H9 (cell line): ENCODE data around the gene CAPG. TPM values are rescaled to one million over a fixed set of nuclear protein-coding genes. Genes with fewer than 3 reads are reported as not detected.

Experiments used
- DNase-seq: peaks from one replicate; pipeline ENCODE4 v3.0.0-alpha.2; 2017
- H2AFZ ChIP-seq: one replicate; pipeline ENCODE4 v1.6.1; 2013; ENCODE audit warnings: mild to moderate bottlenecking, low read length, control low read depth, moderate library complexity
- H2AK5ac ChIP-seq: 2 replicates; pipeline ENCODE4 v1.6.1; 2013; ENCODE audit warnings: low read length, control low read depth, mixed read lengths; ENCODE audit not compliant: insufficient read length
- H2BK120ac ChIP-seq: one replicate; pipeline ENCODE4 v1.6.1; 2013; ENCODE audit warnings: low read depth, mild to moderate bottlenecking, low read length, control low read depth, inconsistent platforms; ENCODE audit not compliant: poor library complexity, severe bottlenecking
- H2BK12ac ChIP-seq: 2 replicates; pipeline ENCODE4 v1.6.1; 2013; ENCODE audit warnings: low read length, control low read depth, mixed read lengths, low read depth; ENCODE audit not compliant: insufficient read length
- H2BK15ac ChIP-seq: 2 replicates; pipeline ENCODE4 v1.6.1; 2013; ENCODE audit warnings: low read depth, low read length, control low read depth
- H2BK20ac ChIP-seq: one replicate; pipeline ENCODE4 v1.6.1; 2013; ENCODE audit warnings: low read depth, mild to moderate bottlenecking, low read length, control low read depth, inconsistent platforms; ENCODE audit not compliant: poor library complexity, severe bottlenecking
- H2BK5ac ChIP-seq: 2 replicates; pipeline ENCODE4 v1.6.1; 2013; ENCODE audit warnings: low read length, control low read depth, mixed read lengths; ENCODE audit not compliant: insufficient read length
- H3K14ac ChIP-seq: 2 replicates; pipeline ENCODE4 v1.6.1; 2013; ENCODE audit warnings: low read length, control low read depth; ENCODE audit not compliant: insufficient read depth
- H3K18ac ChIP-seq: 2 replicates; pipeline ENCODE4 v1.6.1; 2013; ENCODE audit warnings: low read depth, mild to moderate bottlenecking, mixed read lengths, low read length, control low read depth; ENCODE audit not compliant: insufficient read length
- H3K23ac ChIP-seq: 2 replicates; pipeline ENCODE4 v1.6.1; 2013; ENCODE audit warnings: low read length, control low read depth, mixed read lengths, low read depth; ENCODE audit not compliant: insufficient read length
- H3K23me2 ChIP-seq: 2 replicates; pipeline ENCODE4 v1.6.1; 2013; ENCODE audit warnings: low read depth, mild to moderate bottlenecking, mixed read lengths, low read length, control low read depth; ENCODE audit not compliant: insufficient read length, poor library complexity, severe bottlenecking
- H3K27ac ChIP-seq: 2 replicates; pipeline ENCODE4 v1.5.1; 2013; ENCODE audit warnings: low read length, control low read depth, mixed read lengths, low read depth; ENCODE audit not compliant: insufficient read length
- H3K27me3 ChIP-seq: 2 replicates; pipeline ENCODE4 v1.6.1; 2013; ENCODE audit warnings: low read length, control low read depth, inconsistent platforms; ENCODE audit not compliant: insufficient read depth
- H3K4ac ChIP-seq: 2 replicates; pipeline ENCODE4 v1.6.1; 2013; ENCODE audit warnings: low read depth, mild to moderate bottlenecking, control low read depth, inconsistent platforms, low read length, moderate library complexity
- H3K4me1 ChIP-seq: 2 replicates; pipeline ENCODE4 v1.6.1; 2013; ENCODE audit warnings: low read length, control low read depth, inconsistent platforms; ENCODE audit not compliant: insufficient read depth
- H3K4me2 ChIP-seq: 2 replicates; pipeline ENCODE4 v1.6.1; 2013; ENCODE audit warnings: low read length, control low read depth, mixed read lengths; ENCODE audit not compliant: insufficient read length, insufficient read depth
- H3K56ac ChIP-seq: 2 replicates; pipeline ENCODE4 v1.6.1; 2013; ENCODE audit warnings: low read depth, mild to moderate bottlenecking, mixed read lengths, low read length, control low read depth; ENCODE audit not compliant: insufficient read length
- H3K79me1 ChIP-seq: 2 replicates; pipeline ENCODE4 v1.6.1; 2013; ENCODE audit warnings: low read depth, mild to moderate bottlenecking, moderate library complexity, low read length, control low read depth, inconsistent platforms; ENCODE audit not compliant: insufficient read depth, poor library complexity, severe bottlenecking
- H3K79me2 ChIP-seq: 2 replicates; pipeline ENCODE4 v1.6.1; 2013; ENCODE audit warnings: low read length, control low read depth, inconsistent platforms; ENCODE audit not compliant: insufficient read depth
- H3K9ac ChIP-seq: 2 replicates; pipeline ENCODE4 v1.6.1; 2013; ENCODE audit warnings: low read length, control low read depth, mixed read lengths; ENCODE audit not compliant: insufficient read length; ENCODE audit errors: extremely low read depth
- H3K9me3 ChIP-seq: one replicate; pipeline ENCODE4 v1.6.1; 2013; ENCODE audit warnings: low read depth, low read length, inconsistent platforms; ENCODE audit not compliant: control insufficient read depth
- H3T11ph ChIP-seq: one replicate; pipeline ENCODE4 v1.6.1; 2013; ENCODE audit warnings: mild to moderate bottlenecking, low read length, control low read depth, inconsistent platforms
- H4K20me1 ChIP-seq: one replicate; pipeline ENCODE4 v1.6.1; 2013; ENCODE audit not compliant: control insufficient read depth, insufficient read length, insufficient read depth
- H4K5ac ChIP-seq: 2 replicates; pipeline ENCODE4 v1.6.1; 2013; ENCODE audit warnings: low read depth, mild to moderate bottlenecking, mixed read lengths, low read length, control low read depth; ENCODE audit not compliant: insufficient read length
- H4K8ac ChIP-seq: replicated peaks from 2 replicates; pipeline ENCODE4 v1.6.1; 2013; ENCODE audit warnings: low read length, control low read depth, mixed read lengths, low read depth; ENCODE audit not compliant: insufficient read length
- H4K91ac ChIP-seq: 2 replicates; pipeline ENCODE4 v1.6.1; 2013; ENCODE audit warnings: low read depth, mild to moderate bottlenecking, moderate library complexity, mixed read lengths, low read length, control low read depth; ENCODE audit not compliant: insufficient read length
- H3K27ac Mint-ChIP-seq, 3 experiments: 2 replicates in 2 of 3; 3 replicates in 1 of 3; pipeline ENCODE4 v1.8.0; 2020 to 2021; ENCODE audit warnings: mixed read lengths in 3 of 3, mild to moderate bottlenecking in 1 of 3, moderate library complexity in 1 of 3
- H3K27me3 Mint-ChIP-seq: 2 replicates; pipeline ENCODE4 v1.8.0; 2021; ENCODE audit warnings: low read depth, mild to moderate bottlenecking, moderate library complexity, mixed read lengths
- H3K36me3 Mint-ChIP-seq, 3 experiments: 2 replicates in 2 of 3; 3 replicates in 1 of 3; pipeline ENCODE4 v1.8.0; 2020 to 2021; ENCODE audit warnings: low read depth in 3 of 3, mixed read lengths in 3 of 3; ENCODE audit not compliant: insufficient read depth in 1 of 3
- H3K4me1 Mint-ChIP-seq, 2 experiments: 2 replicates each; pipeline ENCODE4 v1.8.0; 2020; ENCODE audit warnings: mixed read lengths in 2 of 2
- H3K4me3 Mint-ChIP-seq, 2 experiments: 2 replicates in 1 of 2; 3 replicates in 1 of 2; pipeline ENCODE4 v1.8.0; 2020 to 2021; ENCODE audit warnings: mild to moderate bottlenecking in 2 of 2, mixed read lengths in 2 of 2, moderate library complexity in 1 of 2
- H3K9me3 Mint-ChIP-seq, 2 experiments: 2 replicates in 1 of 2; 3 replicates in 1 of 2; pipeline ENCODE4 v1.8.0; 2020; ENCODE audit warnings: mild to moderate bottlenecking in 2 of 2, mixed read lengths in 2 of 2, moderate library complexity in 1 of 2
- WGBS: extraction: QIAGEN DNeasy Blood & Tissue Kit; methylation state at CpG from one replicate; pipeline ENCODE4 v1.1.7; 2013; ENCODE audit warnings: missing lambda C conversion rate, low lambda C conversion rate, mixed read lengths; ENCODE audit not compliant: insufficient read length; ENCODE audit errors: extremely low coverage; 5-methylcytosine and 5-hydroxymethylcytosine counted together
- long read RNA-seq: library from polyadenylated mRNA; unstranded; transcript quantifications from one replicate; pipeline ENCODE4 v2.0.0, GENCODE V29; 2020
- total RNA-seq: library from RNA; stranded (reverse); gene quantifications from 2 replicates; pipeline ENCODE4 v1.2.1, GENCODE V29; 2021
- TF ChIP-seq, protein P1 (sequence below): fragments of 200-600 bp; sonication (generic); conservative IDR thresholded peaks from 3 replicates; pipeline ENCODE4 v1.8.0; 2021; ENCODE audit warnings: antibody characterized with exemption, mild to moderate bottlenecking

The CAPG gene, protein sequence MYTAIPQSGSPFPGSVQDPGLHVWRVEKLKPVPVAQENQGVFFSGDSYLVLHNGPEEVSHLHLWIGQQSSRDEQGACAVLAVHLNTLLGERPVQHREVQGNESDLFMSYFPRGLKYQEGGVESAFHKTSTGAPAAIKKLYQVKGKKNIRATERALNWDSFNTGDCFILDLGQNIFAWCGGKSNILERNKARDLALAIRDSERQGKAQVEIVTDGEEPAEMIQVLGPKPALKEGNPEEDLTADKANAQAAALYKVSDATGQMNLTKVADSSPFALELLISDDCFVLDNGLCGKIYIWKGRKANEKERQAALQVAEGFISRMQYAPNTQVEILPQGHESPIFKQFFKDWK
- total RNA-seq = 72.8 and 78.8 TPM in 2 replicates
- long read RNA-seq, transcript CAPG-201 (10 exons, 1,442 nt) = minor isoform, 8 of 316 reads
- long read RNA-seq, transcript CAPG-204 (10 exons, 1,151 nt) = major isoform, 269 of 316 reads
- long read RNA-seq, partial matches to known transcripts = 5 of 316 reads
- long read RNA-seq, other reads (novel, unspliced or antisense) = 34 of 316 reads

DNA sequence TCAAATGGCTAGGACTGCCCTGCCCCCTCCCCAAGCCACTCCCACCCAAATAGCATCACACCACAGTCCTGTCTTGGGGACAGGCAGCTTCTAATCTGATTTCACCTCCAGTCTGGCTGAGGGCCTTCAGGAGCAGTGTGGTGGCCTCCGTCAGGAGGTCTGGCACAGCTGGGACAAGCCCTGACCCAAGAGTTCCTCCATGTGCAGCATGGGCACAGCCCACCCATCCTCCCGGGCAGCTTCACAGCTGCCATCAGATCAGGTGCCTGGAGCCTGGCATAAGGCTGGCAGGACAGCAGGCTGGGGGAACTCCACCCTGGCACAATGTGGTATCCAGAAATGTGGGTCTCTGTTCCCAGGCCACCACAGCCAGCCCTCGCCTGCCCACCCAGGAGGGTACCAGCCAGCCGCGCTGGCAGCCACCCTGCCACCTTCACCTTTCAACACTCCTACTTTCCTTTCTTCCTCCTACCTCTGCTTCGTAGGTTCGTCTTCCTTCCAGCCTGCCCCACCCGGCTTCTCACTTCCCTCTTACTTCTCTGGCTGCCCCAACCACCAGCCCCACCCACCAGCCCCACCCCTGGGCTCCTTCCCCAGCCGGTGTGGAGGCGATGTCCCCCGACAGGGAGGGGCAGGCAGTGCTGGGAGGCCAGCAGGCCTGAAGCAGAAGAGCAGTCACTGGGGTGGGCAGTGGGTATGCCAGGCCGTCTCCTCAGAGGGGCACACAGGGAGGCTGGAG lies at the start of gene CAPG:
Gene CAPG (minus strand): TSS at position 522 of the 739 bp plus-strand sequence. CDS start 8,221 bp downstream, outside the sequence.
- H3K27me3 ChIP-seq = no peaks in the 10 kb centered on the region
- no peak within 1 kb of the TSS for H3K18ac ChIP-seq
- H4K20me1 ChIP-seq = no peaks in the 10 kb centered on the region
- Mint-ChIP-seq H3K4me3 (peak within 1 kb of the TSS; percentile 24 to 63; a peak in 4 of 5 replicates), H3K4me1 (peaks cover 44 to 48% of the 10 kb centered on the region in 2 experiments), H3K36me3 (no peaks in the 10 kb centered on the region), H3K27ac (peak within 1 kb of the TSS; percentile 1 to 82 (median 64); a peak in 2 of 7 replicates), H3K27me3 (no peaks in the 10 kb centered on the region; the same call in 1 of the 2 replicates), H3K9me3 (peaks cover 0 to under 1% of the 10 kb centered on the region in 2 experiments; a peak in 2 of 5 replicates)
- H3K4ac ChIP-seq = no peak within 1 kb of the TSS
- no peak within 1 kb of the TSS for H3K9ac ChIP-seq
- H3K9me3 ChIP-seq = no peaks in the 10 kb centered on the region
- H3K27ac ChIP-seq = no peak within 1 kb of the TSS
- H2BK120ac ChIP-seq = no peak within 1 kb of the TSS
- no peak within 1 kb of the TSS for H2BK15ac ChIP-seq
- no peak within 1 kb of the TSS for H4K5ac ChIP-seq
- H3K56ac ChIP-seq = no peak within 1 kb of the TSS
- H2BK20ac ChIP-seq = no peak within 1 kb of the TSS
- H3K79me1 ChIP-seq = no peaks in the 10 kb centered on the region
- no peak within 1 kb of the TSS for H4K8ac ChIP-seq
- peak; percentile 68 for DNase-seq
- peak within 1 kb of the TSS; percentile 23 for H3K4me2 ChIP-seq
- no peaks in the 10 kb centered on the region for H3K79me2 ChIP-seq
- no peak within 1 kb of the TSS for H2AFZ ChIP-seq
- TF ChIP-seq, protein P1, sequence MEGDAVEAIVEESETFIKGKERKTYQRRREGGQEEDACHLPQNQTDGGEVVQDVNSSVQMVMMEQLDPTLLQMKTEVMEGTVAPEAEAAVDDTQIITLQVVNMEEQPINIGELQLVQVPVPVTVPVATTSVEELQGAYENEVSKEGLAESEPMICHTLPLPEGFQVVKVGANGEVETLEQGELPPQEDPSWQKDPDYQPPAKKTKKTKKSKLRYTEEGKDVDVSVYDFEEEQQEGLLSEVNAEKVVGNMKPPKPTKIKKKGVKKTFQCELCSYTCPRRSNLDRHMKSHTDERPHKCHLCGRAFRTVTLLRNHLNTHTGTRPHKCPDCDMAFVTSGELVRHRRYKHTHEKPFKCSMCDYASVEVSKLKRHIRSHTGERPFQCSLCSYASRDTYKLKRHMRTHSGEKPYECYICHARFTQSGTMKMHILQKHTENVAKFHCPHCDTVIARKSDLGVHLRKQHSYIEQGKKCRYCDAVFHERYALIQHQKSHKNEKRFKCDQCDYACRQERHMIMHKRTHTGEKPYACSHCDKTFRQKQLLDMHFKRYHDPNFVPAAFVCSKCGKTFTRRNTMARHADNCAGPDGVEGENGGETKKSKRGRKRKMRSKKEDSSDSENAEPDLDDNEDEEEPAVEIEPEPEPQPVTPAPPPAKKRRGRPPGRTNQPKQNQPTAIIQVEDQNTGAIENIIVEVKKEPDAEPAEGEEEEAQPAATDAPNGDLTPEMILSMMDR = no peak
- no CpG with 5 or more reads among the region's 12 CpGs for WGBS
- H3K23ac ChIP-seq = no peak within 1 kb of the TSS
- no peak within 1 kb of the TSS for H4K91ac ChIP-seq
- H2AK5ac ChIP-seq = peak within 1 kb of the TSS; percentile 39
- peak within 1 kb of the TSS; percentile 60; the same call in 1 of the 2 replicates for H3K14ac ChIP-seq
- peaks cover 25% of the 10 kb centered on the region for H3K4me1 ChIP-seq
- H2BK5ac ChIP-seq = no peak within 1 kb of the TSS
- no peak within 1 kb of the TSS for H3T11ph ChIP-seq
- H2BK12ac ChIP-seq = no peak within 1 kb of the TSS
- peaks cover 8% of the 10 kb centered on the region for H3K23me2 ChIP-seq
